NB4 (cell line): ENCODE measurements around the gene TNFSF10.

ENCODE experiments used
- DNase-seq: peaks from one replicate; pipeline ENCODE4 v3.0.0; 2010; ENCODE audit warnings: low read depth
- H3K4me3 ChIP-seq: one replicate; pipeline ENCODE4 v1.5.1; 2011; ENCODE audit warnings: mild to moderate bottlenecking, low read depth, low read length, moderate library complexity
- MYC ChIP-seq: IDR thresholded peaks from 2 replicates; pipeline ENCODE4 v1.6.1; 2011; ENCODE audit warnings: low read depth, low read length
- POLR2A ChIP-seq: IDR thresholded peaks from 2 replicates; pipeline ENCODE4 v1.6.1; 2011; ENCODE audit warnings: mild to moderate bottlenecking; ENCODE audit not compliant: insufficient read length; ENCODE audit errors: extremely low read depth
- TF ChIP-seq, protein P1 (sequence below): IDR thresholded peaks from one replicate; pipeline ENCODE4 v1.5.1; 2012; ENCODE audit warnings: low read depth, low read length
- TF ChIP-seq, protein P2 (sequence below): IDR thresholded peaks from 2 replicates; pipeline ENCODE4 v1.6.1; 2011; ENCODE audit warnings: low read depth, low read length

TNFSF10 gene

GRCh38 chr3:172520301-172520831 lies 2.9 kb downstream of the TNFSF10 start:
- H3K4me3 ChIP-seq = peak overlapping the region; percentile 39
- no peak for DNase-seq

DNA sequence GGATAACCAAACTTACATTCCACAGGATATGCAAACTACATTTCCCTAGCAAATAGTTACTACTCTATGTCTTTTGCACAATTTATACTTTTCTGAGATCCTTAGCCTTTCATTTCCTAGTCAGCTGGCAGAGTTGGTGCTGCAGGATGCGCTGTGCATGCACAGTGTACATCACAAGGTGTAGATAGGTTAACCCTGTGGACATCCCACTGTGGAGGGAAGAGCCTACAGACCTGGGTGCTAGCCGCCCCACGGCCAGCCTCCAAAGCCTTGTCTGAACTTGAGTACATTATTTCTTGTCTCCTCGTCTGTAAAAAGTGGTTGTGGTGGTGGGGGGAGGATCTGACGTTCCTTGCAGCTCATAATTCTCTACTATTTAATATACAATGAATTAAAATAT lies 3.5 kb downstream of the TNFSF10 start:
- H3K4me3 ChIP-seq = peak overlapping the region; percentile 14
- TF ChIP-seq, protein P1, sequence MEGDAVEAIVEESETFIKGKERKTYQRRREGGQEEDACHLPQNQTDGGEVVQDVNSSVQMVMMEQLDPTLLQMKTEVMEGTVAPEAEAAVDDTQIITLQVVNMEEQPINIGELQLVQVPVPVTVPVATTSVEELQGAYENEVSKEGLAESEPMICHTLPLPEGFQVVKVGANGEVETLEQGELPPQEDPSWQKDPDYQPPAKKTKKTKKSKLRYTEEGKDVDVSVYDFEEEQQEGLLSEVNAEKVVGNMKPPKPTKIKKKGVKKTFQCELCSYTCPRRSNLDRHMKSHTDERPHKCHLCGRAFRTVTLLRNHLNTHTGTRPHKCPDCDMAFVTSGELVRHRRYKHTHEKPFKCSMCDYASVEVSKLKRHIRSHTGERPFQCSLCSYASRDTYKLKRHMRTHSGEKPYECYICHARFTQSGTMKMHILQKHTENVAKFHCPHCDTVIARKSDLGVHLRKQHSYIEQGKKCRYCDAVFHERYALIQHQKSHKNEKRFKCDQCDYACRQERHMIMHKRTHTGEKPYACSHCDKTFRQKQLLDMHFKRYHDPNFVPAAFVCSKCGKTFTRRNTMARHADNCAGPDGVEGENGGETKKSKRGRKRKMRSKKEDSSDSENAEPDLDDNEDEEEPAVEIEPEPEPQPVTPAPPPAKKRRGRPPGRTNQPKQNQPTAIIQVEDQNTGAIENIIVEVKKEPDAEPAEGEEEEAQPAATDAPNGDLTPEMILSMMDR = no peak
- TF ChIP-seq, protein P2, sequence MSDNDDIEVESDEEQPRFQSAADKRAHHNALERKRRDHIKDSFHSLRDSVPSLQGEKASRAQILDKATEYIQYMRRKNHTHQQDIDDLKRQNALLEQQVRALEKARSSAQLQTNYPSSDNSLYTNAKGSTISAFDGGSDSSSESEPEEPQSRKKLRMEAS = no peak
- TF ChIP-seq POLR2A (no peak), MYC (no peak)
- no peak for DNase-seq

More at GRCh38 chr3:172520301-172520831, 2.9 kb downstream of the TNFSF10 start:
- TF ChIP-seq, protein P2 = no peak
- TF ChIP-seq POLR2A (no peak), MYC (no peak)
- TF ChIP-seq, protein P1 = no peak

DNA sequence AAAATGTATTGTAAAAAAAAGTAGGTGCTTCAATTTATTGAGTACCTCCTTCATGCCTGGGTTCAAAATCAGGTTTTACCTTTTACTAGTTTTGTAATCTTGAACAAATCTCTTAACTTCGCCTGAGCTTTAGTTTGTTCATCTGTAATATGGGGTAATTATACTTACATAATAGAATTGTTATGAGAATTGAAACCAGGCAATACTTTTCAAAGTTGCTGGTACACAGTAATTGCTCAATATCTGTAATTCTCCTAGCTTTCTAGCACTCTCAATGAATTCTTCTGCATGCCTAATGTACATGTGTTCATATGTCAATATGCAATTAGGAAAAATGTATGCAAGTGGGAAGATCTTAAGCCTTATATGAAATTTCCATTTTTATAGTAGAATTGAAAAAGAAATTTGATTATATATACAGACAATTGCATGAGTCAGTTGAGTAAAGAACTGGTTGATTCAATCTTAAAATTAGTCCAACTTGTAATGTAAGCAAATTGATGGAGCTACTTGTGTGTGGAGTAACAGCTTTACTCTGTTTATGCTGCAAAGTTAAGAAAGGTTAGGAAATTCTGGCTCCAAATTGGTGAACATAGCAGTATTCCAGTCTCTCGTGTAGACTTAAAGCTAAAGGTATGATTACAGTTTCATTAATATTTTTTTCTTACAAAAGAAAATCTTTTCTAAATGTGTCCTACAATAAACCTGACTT lies 4.1 kb downstream of the TNFSF10 start:
- DNase-seq = no peak
- H3K4me3 ChIP-seq = no peak overlapping the region
- TF ChIP-seq, protein P2 = no peak
- TF ChIP-seq POLR2A = no peak
- TF ChIP-seq, protein P1 = no peak
- TF ChIP-seq MYC = no peak

DNA sequence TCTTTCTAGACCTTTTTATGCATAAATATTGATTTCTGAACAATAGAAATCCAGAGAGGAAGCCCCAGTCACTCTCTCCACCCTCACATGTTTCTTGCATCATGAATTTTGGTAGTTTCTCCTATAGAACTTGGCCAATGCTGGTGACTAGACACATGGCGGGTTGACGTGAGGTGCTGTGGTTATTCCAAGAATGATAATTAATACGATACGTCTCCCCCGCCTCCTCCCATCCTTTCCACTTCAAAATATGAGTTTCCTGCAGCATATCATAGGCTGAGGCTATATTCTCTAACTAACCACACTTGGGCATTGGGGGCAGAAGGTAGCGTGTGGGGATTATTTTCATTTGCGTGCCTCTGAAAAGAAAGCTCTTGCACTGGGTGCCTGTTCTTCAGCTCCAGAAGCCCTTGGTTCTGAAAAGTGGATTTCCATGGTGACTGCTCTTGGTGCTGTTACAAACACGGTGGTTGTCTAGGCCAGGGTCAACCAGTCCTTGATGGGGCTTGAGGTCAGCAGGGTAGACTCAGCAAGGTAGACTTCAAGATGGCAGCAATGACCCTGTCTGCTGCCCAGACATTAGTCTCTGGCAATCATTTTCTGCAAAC lies 5.3 kb downstream of the TNFSF10 start:
- TF ChIP-seq, protein P2 = no peak
- TF ChIP-seq MYC (no peak), POLR2A (no peak)
- no peak for DNase-seq
- no peak overlapping the region for H3K4me3 ChIP-seq

DNA sequence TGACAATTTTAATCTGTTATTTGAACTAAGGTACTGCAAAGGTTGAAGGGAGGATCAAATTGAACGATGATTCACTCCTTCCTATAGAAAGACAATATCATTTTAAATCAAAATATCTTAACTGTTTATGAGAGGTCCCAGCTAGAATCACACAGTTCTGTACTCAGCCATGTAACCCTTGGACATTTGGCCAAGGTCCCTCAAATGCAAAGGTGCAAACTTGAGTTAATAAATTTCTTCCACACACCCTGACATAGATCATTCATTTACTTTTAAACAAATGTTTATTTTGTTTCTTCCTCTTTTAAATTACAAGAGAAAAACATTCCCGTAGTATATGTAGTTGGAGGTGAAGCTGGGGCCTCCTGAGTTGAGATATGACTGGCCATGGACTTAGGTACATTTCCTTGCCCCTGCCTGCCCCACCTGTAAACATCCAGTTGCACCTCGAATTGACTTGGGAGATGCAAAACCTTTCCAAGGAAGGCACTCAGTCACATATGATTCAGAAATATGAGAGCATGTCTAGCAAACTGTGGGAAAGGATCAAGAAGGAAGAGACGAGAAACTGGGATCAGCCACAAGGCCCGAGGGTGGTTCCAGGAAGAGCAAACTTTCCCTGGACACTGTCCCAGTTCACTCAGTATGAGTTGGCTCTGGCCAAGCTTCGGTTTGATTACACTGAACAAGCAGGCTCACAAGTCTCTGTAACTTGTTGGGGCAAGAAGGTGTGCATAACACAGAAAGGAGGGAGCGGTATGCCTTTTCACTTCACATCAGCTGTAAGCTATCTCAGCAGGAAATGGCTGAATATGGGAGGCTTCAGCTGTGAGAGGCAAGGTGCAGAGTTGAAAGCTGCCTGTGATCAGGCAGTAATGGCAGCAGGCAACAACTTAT lies 6.7 kb downstream of the TNFSF10 start:
- no peak overlapping the region for H3K4me3 ChIP-seq
- DNase-seq = no peak
- TF ChIP-seq, protein P1 = no peak
- TF ChIP-seq MYC (no peak), POLR2A (no peak)
- TF ChIP-seq, protein P2 = no peak
